Keratinocyte (primary cell): Measurements from ENCODE around the gene ACSM2B. TPM values are rescaled to one million over a fixed set of nuclear protein-coding genes. Genes with fewer than 3 reads are reported as not detected.

ENCODE experiments used
- DNase-seq: peaks from one replicate; pipeline ENCODE4 v3.0.0-alpha.2; 2011; ENCODE audit warnings: low read depth, missing footprints, low spot score
- FAIRE-seq: peaks from 2 replicates; lab custom pipeline; 2011; peaks lifted over from hg19 to GRCh38; lab: Jason Lieb, UNC
- H2AFZ ChIP-seq: 2 replicates; pipeline ENCODE4 v1.6.0; 2012; ENCODE audit warnings: low read length, control low read depth, inconsistent platforms; ENCODE audit not compliant: control insufficient read depth
- H3K27ac ChIP-seq: 2 replicates; pipeline ENCODE4 v1.5.1; 2011; ENCODE audit warnings: low read length; ENCODE audit not compliant: control insufficient read depth, insufficient read depth
- H3K27me3 ChIP-seq: 3 replicates; pipeline ENCODE4 v1.6.0; 2011; ENCODE audit warnings: low read length; ENCODE audit not compliant: control insufficient read depth, insufficient read depth; ENCODE audit errors: extremely low read depth
- H3K36me3 ChIP-seq, 2 experiments: 2 replicates in 1 of 2; 3 replicates in 1 of 2; pipeline ENCODE4 v1.5.1; 2011; ENCODE audit warnings: low read length in 2 of 2, mild to moderate bottlenecking in 1 of 2; ENCODE audit not compliant: control insufficient read depth in 2 of 2, insufficient read depth in 2 of 2; ENCODE audit errors: extremely low read depth in 1 of 2
- H3K4me1 ChIP-seq: 3 replicates; pipeline ENCODE4 v1.5.1; 2011; ENCODE audit warnings: low read length; ENCODE audit not compliant: control insufficient read depth, insufficient read depth; ENCODE audit errors: extremely low read depth
- H3K4me2 ChIP-seq: 3 replicates; pipeline ENCODE4 v1.6.0; 2011; ENCODE audit warnings: low read depth, low read length; ENCODE audit not compliant: control insufficient read depth, insufficient read depth; ENCODE audit errors: extremely low read depth
- H3K4me3 ChIP-seq, 3 experiments: fragments of 200-600 bp in 1 of 3; sonication (generic) in 1 of 3; 2 replicates in 2 of 3; 3 replicates in 1 of 3; pipeline ENCODE4 v1.5.1; 2011 to 2016; ENCODE audit warnings: low read length in 3 of 3, mild to moderate bottlenecking in 3 of 3, control low read depth in 2 of 3, inconsistent platforms in 1 of 3, low read depth in 1 of 3, mixed read lengths in 1 of 3, mixed run types in 1 of 3, moderate library complexity in 1 of 3; ENCODE audit not compliant: control insufficient read depth in 2 of 3, insufficient read depth in 2 of 3; ENCODE audit errors: extremely low read depth in 1 of 3
- H3K79me2 ChIP-seq: 2 replicates; pipeline ENCODE4 v1.6.0; 2012; ENCODE audit warnings: low read length; ENCODE audit not compliant: control insufficient read depth, insufficient read depth
- H3K9ac ChIP-seq: 3 replicates; pipeline ENCODE4 v1.6.0; 2011; ENCODE audit warnings: low read length; ENCODE audit not compliant: control insufficient read depth, insufficient read depth; ENCODE audit errors: extremely low read depth
- H3K9me1 ChIP-seq: 3 replicates; pipeline ENCODE4 v1.6.0; 2011; ENCODE audit warnings: low read length; ENCODE audit not compliant: control insufficient read depth, insufficient read depth; ENCODE audit errors: extremely low read depth
- H3K9me3 ChIP-seq: 2 replicates; pipeline ENCODE4 v1.5.1; 2012; ENCODE audit warnings: low read depth, low read length; ENCODE audit not compliant: control insufficient read depth
- H4K20me1 ChIP-seq: 3 replicates; pipeline ENCODE4 v1.6.0; 2011; ENCODE audit warnings: low read length; ENCODE audit not compliant: control insufficient read depth, insufficient read depth; ENCODE audit errors: extremely low read depth
- CTCF ChIP-seq, 3 experiments: IDR thresholded peaks in 1 of 3; conservative IDR thresholded peaks in 1 of 3; optimal IDR thresholded peaks in 1 of 3; 2 replicates in 2 of 3; 3 replicates in 1 of 3; pipeline versions ENCODE3 to v1.5.1; 2011; ENCODE audit warnings: low read length in 3 of 3, mild to moderate bottlenecking in 3 of 3, moderate library complexity in 2 of 3, control low read depth in 1 of 3, inconsistent platforms in 1 of 3; ENCODE audit not compliant: insufficient read depth in 2 of 3; ENCODE audit errors: extremely low read depth in 1 of 3
- EZH2 ChIP-seq: IDR thresholded peaks from one replicate; pipeline ENCODE4 v1.6.1; 2012; ENCODE audit warnings: inconsistent platforms, mild to moderate bottlenecking, low read length, moderate library complexity
- dilution Hi-C: fragments of 300-500 bp; cut with MboI; formaldehyde crosslinking; loops from one replicate; pipeline ENCODE4 v1.7.0; 2020; ENCODE audit warnings: low sequenced_read_pairs; ENCODE audit not compliant: extremely low pct_ligation_motif_present
- polyA plus RNA-seq, 5 experiments: library from polyadenylated mRNA; depleted of rRNA in 3 of 5; stranded (reverse) in 3 of 5; stranded (forward) in 1 of 5; unstranded in 1 of 5; fragments of >200 nt; gene quantifications; 1 replicate in 1 of 5; 2 replicates in 3 of 5; 3 replicates in 1 of 5; pipeline versions ENCODE4 v1.2.1 to v1.2.3, GENCODE V29; 2011 to 2012; ENCODE audit warnings: missing spikeins in 2 of 5, low read depth in 1 of 5, low replicate concordance in 1 of 5

Gene ACSM2B
- polyA plus RNA-seq, 1 donor (not counting 4 experiments of a cell fraction or from before 2014, with no cell fraction given), result not detected

DNA sequence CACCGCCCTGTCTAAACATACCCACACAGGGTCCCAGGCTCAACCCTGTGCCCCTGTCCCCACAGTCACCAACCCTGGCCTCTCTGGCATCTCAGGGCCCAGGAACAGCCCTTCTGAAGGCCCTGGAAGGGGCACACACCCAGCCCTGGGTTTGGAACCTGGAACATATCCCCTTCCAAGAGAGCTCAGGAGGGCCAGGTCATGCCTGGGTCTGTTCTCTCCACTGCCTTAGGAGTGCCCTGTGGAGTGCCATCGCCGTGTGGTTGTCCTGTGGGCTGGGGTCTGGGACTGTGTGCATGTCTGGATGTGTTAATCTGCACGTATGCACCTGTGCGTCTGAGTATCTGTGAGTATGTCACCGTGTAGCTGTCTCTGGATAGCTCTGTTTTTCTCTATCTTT is 45.2 kb upstream of the ACSM2B start:
- no peaks in the 10 kb centered on the region for H3K79me2 ChIP-seq
- H2AFZ ChIP-seq, result no peak overlapping the region
- no peaks in the 10 kb centered on the region for H3K4me1 ChIP-seq
- no peaks in the 10 kb centered on the region for H3K9me1 ChIP-seq
- H3K4me2 ChIP-seq, result no peak overlapping the region
- dilution Hi-C loops, result no loop called here
- H3K9me3 ChIP-seq, result no peaks in the 10 kb centered on the region
- no peaks in the 10 kb centered on the region for H3K36me3 ChIP-seq
- H3K9ac ChIP-seq, result no peak overlapping the region
- no peak overlapping the region for H3K4me3 ChIP-seq
- no peak for DNase-seq
- no peaks in the 10 kb centered on the region for H4K20me1 ChIP-seq
- H3K27me3 ChIP-seq, result no peaks in the 10 kb centered on the region
- no peak for FAIRE-seq
- H3K27ac ChIP-seq, result no peak overlapping the region
- TF ChIP-seq EZH2, result no peak
- no peak for TF ChIP-seq CTCF (optimal IDR thresholded peaks at IDR 0.05 in 1 of 3, IDR thresholded peaks at IDR 0.05 in 1 of 3, conservative IDR thresholded peaks at IDR 0.05 in 1 of 3; ENCODE audit: extremely low read depth in 1 of 3, insufficient read depth in 2 of 3, low read length in 3 of 3)

DNA sequence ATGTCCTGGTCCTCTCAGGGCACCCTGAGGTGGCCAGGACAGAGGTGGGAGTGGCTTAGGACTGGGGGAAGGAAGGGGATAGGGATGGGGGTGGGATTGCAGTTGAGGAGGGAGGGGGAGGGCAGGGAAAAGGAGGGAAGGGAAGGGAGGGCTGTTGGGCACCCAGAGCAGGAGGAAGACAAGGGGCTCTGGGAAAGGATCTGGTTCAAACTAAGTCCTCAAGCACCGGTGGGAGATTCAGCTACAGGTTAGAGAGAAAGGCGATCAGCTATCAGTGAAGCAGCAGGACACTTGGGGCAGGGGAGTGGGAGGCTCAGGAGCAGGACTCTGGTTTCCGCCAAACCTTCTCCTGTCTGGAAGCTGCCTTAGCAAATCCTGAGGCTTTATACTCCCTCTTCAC is 44.6 kb upstream of the ACSM2B start:
- DNase-seq (no peak), FAIRE-seq (no peak)
- Histone ChIP-seq H3K27ac (no peak overlapping the region), H2AFZ (no peak overlapping the region), H3K4me2 (no peak overlapping the region), H3K4me3 (no peak overlapping the region), H3K36me3 (no peaks in the 10 kb centered on the region), H3K79me2 (no peaks in the 10 kb centered on the region), H3K27me3 (no peaks in the 10 kb centered on the region), H3K9me3 (no peaks in the 10 kb centered on the region), H3K9ac (no peak overlapping the region), H3K4me1 (no peaks in the 10 kb centered on the region), H3K9me1 (no peaks in the 10 kb centered on the region), H4K20me1 (no peaks in the 10 kb centered on the region)
- TF ChIP-seq CTCF (optimal IDR thresholded peaks at IDR 0.05 in 1 of 3, IDR thresholded peaks at IDR 0.05 in 1 of 3, conservative IDR thresholded peaks at IDR 0.05 in 1 of 3; ENCODE audit: extremely low read depth in 1 of 3, insufficient read depth in 2 of 3, low read length in 3 of 3), result no peak
- no peak for TF ChIP-seq EZH2
- dilution Hi-C loops, result no loop called here
